Stimulated activated CD8-positive, alpha-beta memory T cell treated with anti-CD3 and anti-CD28 coated beads, Interleukin-12 subunit alpha, Interleukin-12 subunit beta, amount 100 ng/mL, for 1 hour (primary cell): Measurements from ENCODE around the gene KCNH4.
A peak's percentile ranks its signal among the peaks of the same experiment; 100 is the strongest.

Experiments used
- DNase-seq: peaks from one replicate; pipeline ENCODE4 v3.0.0-alpha.2; 2020; ENCODE audit warnings: low read depth

KCNH4 gene

DNA sequence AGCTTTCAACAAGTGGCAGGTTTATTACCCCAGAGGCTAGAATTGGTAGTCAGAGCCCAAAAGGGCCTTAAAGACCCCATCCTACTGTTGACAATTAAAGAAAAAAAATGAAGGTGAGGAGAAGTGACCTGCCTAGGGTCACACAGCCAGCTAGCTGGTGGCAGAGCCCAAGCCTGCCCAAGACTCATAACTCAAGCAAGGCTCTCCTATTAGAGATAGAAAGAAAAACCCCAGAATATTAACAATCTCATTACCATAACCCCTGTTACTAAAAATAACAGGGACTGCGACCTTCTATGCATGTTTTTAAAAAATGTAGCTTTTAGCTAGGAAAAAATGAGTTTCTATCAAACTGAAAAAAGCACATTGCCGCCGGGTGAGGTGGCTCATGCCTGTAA is 44.3 kb downstream of the KCNH4 start:
- DNase-seq, result no peak

GRCh38 chr17:42135664-42136653 is 45.0 kb downstream of the KCNH4 start:
- no peak for DNase-seq

GRCh38 chr17:42135151-42135550 is 45.8 kb downstream of the KCNH4 start:
- no peak for DNase-seq

- peak; percentile 26 for DNase-seq
Observed at GRCh38 chr17:42133461-42134041, 47.4 kb downstream of the KCNH4 start.

- no peak for DNase-seq
Observed at GRCh38 chr17:42132941-42133340, 48.0 kb downstream of the KCNH4 start.

GRCh38 chr17:42131981-42132432 is 48.9 kb downstream of the KCNH4 start:
- DNase-seq, result no peak

DNA sequence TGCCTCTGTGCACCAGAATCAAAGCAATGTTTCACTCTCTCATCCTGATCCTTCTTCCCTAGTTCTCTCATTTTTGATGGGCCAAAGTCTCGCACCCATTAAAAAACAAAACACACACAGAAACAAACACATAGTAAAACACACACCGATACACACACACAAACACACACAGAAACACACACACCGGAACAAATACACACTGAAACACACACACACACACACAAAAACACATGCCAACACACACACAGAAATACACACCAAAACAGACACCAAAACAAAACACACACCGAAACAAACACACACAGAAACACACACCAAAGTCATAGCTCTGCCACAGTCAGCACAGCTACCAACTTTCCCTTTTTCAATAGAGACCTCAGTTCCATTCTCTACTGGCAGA is 49.7 kb downstream of the KCNH4 start:
- no peak for DNase-seq

DNA sequence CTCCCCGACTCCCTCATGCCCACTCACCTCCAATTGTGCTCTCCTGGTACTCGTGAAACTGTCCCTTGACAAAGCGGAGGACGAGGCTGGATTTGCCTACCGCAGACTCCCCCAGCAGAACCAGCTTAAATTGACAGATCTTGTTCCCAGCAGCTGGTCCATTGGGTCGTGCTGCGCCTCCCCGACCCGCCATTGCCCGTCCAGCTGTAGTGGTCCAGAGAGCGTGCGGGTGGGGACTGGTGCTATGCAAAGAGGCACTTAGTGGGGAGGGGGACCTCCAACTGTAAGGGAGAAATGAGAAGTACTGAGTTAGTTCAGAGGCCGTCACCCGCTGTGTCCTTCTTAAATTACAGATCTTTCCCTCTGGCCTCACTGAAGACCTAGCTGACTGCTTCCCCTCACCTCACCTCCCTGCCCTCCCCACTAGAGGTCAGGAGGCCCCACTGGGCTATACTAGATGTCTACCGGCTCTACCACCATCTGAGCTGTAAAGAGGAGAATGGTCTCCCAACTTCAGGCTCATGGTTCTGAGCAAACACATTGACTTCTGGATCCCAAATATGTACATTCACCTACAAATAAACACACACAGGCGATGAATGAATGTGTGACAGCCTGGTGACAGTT is 50.5 kb downstream of the KCNH4 start:
- no peak for DNase-seq

DNA sequence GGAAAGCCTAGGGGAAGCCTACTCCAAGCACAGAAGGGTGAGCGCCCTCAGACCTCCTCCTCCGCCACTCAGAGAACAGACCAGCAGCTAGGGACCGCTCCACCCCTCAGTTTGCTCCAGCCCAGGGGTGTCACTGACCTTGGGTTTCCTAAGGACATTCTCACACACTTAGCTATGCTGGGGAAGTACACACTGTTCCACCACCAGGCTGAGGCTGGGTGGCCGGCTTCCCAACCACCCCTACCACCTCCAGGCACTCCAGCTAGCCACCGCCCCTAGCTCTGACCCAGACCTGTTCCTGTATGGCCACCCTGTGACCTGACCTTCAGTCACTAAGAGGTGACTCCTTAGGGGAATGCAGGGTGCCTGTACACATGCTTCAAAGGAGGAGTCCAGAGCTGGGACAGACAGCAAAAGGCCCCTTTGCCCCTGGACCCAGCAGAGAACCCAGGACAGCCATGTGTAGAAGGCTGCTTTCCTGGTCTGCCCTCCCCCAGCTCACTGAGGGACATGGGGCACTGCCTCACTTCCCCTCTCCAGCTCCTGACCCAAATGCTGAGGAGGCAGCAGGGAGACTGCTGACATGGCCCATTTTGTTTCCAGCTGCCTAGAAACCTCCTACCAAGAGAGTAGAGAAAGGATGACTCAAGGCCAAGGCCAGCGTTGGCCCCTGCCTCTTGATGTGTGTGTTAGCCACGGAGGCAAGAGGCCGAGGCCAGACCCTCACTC is 51.7 kb downstream of the KCNH4 start:
- DNase-seq, result no peak

DNA sequence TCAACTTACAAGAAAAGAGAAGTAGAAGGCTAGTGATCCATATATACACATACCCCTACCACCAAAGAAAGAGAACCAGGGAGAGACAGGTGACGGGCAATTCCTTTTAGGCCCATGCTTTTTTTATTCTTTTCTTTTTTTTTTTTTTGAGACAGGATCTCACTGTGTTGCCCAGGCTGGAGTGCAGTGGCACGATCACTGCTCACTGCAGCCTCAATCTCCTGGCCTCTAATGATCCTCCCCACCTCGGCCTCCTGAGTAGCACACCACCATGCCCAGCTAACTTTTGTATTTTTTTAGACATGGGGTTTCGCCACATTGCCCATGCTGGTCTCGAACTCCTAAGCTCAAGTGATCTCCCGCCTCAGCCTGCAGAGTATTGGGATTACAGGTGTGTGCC is 53.5 kb downstream of the KCNH4 start:
- DNase-seq, result no peak

- DNase-seq, result no peak
Observed at GRCh38 chr17:42126836-42127235, 54.1 kb downstream of the KCNH4 start.

DNA sequence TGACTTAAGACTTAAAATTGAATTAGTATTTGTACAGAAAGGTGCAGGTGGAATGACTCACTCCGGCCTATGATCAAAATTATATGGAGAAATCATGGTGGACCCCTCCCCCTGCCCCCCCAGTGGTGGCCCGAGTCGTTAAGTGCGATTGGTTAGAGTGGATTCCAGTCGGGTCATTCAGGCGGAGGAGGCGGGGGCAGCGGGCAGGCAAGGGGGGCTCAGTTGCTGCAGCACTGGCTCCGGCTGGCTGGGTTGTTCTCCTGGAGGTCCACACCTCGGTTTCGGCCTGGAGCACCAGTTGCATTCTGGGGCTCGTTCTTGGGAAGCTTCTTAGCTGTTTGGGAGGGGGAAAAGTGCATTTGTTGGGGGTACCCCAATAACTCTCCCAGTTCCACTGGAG is 55.4 kb downstream of the KCNH4 start:
- no peak for DNase-seq

- DNase-seq, result no peak
Observed at GRCh38 chr17:42124256-42124655, 56.7 kb downstream of the KCNH4 start.

DNA sequence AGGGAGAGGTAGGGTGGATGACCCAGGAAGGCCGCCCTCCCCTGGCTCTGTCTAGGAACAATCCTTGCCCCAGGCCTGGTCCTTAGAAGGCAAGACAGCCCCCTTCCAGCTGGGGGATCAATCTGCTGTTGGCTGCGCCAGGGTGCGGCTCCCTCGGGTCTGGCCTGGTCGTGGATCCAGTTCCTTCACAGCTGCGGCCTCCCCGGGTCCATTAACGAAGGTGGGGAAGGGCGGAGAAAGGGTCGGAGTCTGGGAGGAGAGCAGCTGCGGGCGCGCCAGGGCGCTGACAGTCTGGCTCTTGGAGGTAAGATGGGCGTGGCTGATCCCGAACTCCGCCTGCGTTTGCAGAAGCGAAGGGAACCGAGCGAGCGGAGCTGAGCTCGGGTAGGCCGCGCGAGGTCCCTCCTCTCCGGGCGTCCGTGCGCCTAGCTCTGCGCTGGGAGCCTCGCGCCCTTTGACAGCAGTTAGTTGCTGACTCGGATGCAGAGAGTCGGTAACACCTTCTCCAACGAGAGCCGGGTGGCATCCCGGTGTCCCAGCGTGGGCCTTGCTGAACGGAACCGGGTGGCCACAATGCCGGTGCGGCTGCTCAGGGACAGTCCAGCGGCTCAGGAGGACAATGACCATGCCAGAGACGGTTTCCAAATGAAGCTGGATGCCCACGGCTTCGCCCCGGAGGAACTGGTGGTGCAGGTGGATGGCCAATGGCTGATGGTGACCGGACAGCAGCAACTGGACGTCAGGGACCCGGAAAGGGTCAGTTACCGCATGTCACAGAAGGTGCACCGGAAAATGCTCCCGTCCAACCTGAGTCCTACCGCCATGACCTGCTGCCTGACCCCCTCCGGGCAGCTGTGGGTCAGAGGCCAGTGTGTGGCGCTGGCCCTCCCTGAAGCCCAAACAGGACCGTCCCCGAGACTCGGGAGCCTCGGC is 58.3 kb downstream of the KCNH4 start, which contains the start of gene HSPB9:
Gene HSPB9, plus strand, starts transcription at position 434 of the 933 bp plus-strand sequence. Its CDS starts 47 bp downstream, at position 481.
- DNase-seq, result no peak

- DNase-seq, result peak; percentile 51
Observed at GRCh38 chr17:42120770-42121769, 59.9 kb downstream of the KCNH4 start, which contains the start of gene KAT2A. Gene KAT2A (minus strand): TSS chr17:42121367. CDS start chr17:42121304, 63 bp downstream.

- no peak for DNase-seq
Observed at GRCh38 chr17:42120161-42120769, 60.7 kb downstream of the KCNH4 start.

DNA sequence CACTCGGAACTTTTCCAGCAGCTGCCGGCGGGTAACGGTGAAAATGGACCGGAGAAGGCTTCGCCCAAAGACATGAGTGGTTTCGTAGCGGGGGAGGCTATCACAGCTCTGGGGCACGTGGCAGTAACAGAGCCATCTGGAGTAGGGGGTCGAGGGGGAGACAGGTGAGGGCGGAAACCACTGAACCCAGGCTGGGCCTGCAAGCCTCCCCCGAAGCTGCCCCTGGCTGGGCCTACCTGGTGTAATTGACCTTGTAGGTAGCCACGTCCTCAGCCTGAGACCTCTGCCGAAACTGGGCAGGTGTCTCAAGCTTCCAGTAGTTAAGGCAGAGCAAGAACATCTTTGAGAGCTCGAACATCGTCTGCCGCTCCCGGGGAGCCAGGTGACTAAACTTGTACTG is 61.6 kb downstream of the KCNH4 start:
- DNase-seq, result no peak

DNA sequence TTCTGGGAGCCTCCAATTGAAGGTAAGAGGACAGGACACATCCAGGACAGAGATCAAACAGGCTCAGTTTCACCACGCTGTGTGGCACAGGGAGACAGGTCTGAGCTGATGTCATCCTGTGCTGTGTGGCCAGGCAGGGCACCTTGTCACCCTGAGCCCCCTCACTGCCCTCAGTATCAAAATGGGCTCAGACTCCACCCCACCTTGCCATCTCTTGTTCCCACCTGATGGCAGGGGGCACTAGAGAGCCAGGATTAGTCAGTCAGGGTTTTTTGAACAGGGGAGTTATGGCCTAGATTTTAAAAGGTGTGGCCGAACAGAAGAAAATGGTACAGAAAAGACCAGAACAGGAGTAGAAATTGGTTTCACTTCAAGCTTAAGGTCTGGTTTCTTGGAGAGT is 62.4 kb downstream of the KCNH4 start:
- no peak for DNase-seq

DNA sequence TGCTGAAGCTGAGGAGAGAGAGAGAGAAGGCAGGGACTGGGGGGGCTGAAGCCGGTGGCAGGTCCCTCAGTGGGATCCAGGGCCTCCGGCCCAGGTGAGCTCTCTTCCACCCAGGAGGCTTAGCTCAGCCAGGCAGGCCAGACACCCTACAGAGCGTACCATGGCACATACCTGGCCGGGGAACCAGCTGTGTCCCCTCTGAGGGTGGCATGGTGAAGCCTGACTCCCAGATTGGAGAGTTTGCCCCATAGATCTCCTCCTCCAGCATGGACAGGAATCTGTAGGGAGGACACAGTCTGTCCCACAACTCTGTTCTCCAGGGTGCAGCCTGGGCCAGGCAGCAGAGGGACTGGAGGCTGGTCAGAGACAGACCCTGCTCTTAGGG is 62.8 kb downstream of the KCNH4 start:
- no peak for DNase-seq
